GM19023 (cell line): ENCODE data around the gene RHNO1.

Experiments
- ATAC-seq: cut with Tn5 transposase; IDR thresholded peaks from one replicate; pipeline ENCODE4 v1.9.1; 2021; ENCODE audit warnings: mild to moderate bottlenecking, moderate library complexity; ENCODE audit not compliant: unreplicated experiment

RHNO1 gene

GRCh38 chr12:2897418-2897817, 20.4 kb downstream of the RHNO1 start:
- no peak for ATAC-seq

GRCh38 chr12:2900642-2901041, 23.6 kb downstream of the RHNO1 start:
- ATAC-seq = no peak

- no peak for ATAC-seq
These were observed 25.4 kb downstream of the RHNO1 start for GRCh38 chr12:2902272-2902880.

- ATAC-seq = no peak
These were observed 27.2 kb downstream of the RHNO1 start for GRCh38 chr12:2904260-2904659.

- ATAC-seq = no peak
These were observed 35.2 kb downstream of the RHNO1 start for GRCh38 chr12:2912216-2912575.

- ATAC-seq = no peak
These were observed 42.2 kb downstream of the RHNO1 start for GRCh38 chr12:2919249-2919648.

- ATAC-seq = no peak
These were observed 45.3 kb downstream of the RHNO1 start for GRCh38 chr12:2922329-2922728.

GRCh38 chr12:2923057-2923456, 46.0 kb downstream of the RHNO1 start:
- no peak for ATAC-seq

- ATAC-seq = no peak
These were observed 47.0 kb downstream of the RHNO1 start for GRCh38 chr12:2924019-2924418.

GRCh38 chr12:2925322-2925995, 48.4 kb downstream of the RHNO1 start:
- no peak for ATAC-seq

- no peak for ATAC-seq
These were observed 53.8 kb downstream of the RHNO1 start for GRCh38 chr12:2930865-2931264.

- no peak for ATAC-seq
These were observed 56.6 kb downstream of the RHNO1 start for GRCh38 chr12:2933586-2933985.

- no peak for ATAC-seq
These were observed 57.3 kb downstream of the RHNO1 start for GRCh38 chr12:2934371-2934770.

- no peak for ATAC-seq
These were observed 59.3 kb downstream of the RHNO1 start for GRCh38 chr12:2936301-2936700.

GRCh38 chr12:2937500-2937899, 60.5 kb downstream of the RHNO1 start:
- ATAC-seq = no peak
